ENCODE measurements around the gene KRT38. TPM values are rescaled to one million over a fixed set of nuclear protein-coding genes. Genes with fewer than 3 reads are reported as not detected.

The KRT38 gene
- total RNA-seq, 2 donors from 2014 or later, result not detected

DNA sequence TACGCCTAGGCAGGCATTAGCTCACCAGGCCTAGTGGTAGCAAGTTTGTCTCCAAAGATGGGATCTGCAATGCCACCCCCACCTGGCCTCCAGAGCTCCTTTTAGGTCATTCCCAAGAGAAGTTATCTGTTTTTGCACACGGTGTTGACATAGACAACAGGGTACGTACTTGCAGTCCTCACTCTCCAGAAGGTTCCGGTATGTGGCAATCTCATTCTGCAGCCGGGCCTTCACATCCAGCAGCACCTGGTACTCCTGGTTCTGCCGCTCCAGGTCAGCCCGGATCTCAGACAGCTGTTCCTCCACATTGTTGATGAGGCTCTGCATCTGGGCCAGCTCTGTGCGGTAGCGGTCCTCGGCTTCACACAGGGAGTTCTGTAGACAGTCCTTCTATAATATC, 33.6 kb downstream of the KRT38 start:
- Histone ChIP-seq H3K36me3 (no peaks in the 10 kb centered on the region), H3K4me1 (no peaks in the 10 kb centered on the region), H3K27me3 (no peaks in the 10 kb centered on the region), H3K4me3 (no peak overlapping the region), H3K27ac (no peak overlapping the region), H3K9me3 (no peaks in the 10 kb centered on the region)
- no peak for DNase-seq (ENCODE audit: low spot score)
- TF ChIP-seq, protein P1, sequence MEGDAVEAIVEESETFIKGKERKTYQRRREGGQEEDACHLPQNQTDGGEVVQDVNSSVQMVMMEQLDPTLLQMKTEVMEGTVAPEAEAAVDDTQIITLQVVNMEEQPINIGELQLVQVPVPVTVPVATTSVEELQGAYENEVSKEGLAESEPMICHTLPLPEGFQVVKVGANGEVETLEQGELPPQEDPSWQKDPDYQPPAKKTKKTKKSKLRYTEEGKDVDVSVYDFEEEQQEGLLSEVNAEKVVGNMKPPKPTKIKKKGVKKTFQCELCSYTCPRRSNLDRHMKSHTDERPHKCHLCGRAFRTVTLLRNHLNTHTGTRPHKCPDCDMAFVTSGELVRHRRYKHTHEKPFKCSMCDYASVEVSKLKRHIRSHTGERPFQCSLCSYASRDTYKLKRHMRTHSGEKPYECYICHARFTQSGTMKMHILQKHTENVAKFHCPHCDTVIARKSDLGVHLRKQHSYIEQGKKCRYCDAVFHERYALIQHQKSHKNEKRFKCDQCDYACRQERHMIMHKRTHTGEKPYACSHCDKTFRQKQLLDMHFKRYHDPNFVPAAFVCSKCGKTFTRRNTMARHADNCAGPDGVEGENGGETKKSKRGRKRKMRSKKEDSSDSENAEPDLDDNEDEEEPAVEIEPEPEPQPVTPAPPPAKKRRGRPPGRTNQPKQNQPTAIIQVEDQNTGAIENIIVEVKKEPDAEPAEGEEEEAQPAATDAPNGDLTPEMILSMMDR (IDR thresholded peaks at IDR 0.05), result no peak

- Histone ChIP-seq H3K9me3 (no peaks in the 10 kb centered on the region), H3K36me3 (no peaks in the 10 kb centered on the region), H3K4me3 (no peak overlapping the region), H3K27me3 (no peaks in the 10 kb centered on the region), H3K27ac (no peak overlapping the region), H3K4me1 (no peaks in the 10 kb centered on the region)
- no peak for DNase-seq (ENCODE audit: low spot score)
- TF ChIP-seq, protein P1 (IDR thresholded peaks at IDR 0.05), result no peak
Observed at GRCh38 chr17:41406205-41406604, 34.6 kb downstream of the KRT38 start.

DNA sequence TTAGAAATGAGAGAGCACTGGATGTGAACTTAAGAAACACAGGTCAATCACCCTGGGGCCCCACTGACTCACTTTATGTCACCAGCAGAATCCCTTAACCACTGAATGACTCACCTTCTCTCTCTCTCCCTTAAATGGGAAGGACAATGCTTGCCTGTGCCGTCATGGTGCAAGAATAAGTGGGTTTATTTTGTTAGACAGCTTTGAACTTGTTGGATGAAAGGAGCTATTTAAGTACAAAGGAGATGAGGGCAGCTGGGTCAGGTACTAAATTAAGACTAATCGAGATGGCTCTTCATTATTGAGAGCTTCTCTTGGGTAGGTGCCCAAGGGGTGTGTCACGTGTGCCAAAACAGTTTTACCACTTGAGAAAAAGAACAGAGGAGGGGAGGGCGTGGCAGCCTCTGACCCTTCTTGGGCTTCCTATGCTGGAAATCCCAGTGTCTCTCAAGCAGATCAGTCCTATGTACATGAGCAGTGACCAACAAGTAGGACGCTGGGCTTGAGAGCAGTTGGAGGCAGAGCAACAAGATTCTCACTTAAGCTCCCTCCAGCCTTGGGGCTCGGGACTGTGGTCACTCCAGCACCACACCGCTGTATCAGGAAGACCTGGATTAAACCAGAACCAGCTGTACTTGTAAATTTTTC, 36.6 kb downstream of the KRT38 start:
- H3K27me3 ChIP-seq, result no peaks in the 10 kb centered on the region
- H3K9me3 ChIP-seq, result no peaks in the 10 kb centered on the region
- no peak overlapping the region for H3K4me3 ChIP-seq
- TF ChIP-seq, protein P1 (IDR thresholded peaks at IDR 0.05), result no peak
- H3K4me1 ChIP-seq, result no peaks in the 10 kb centered on the region
- H3K27ac ChIP-seq, result no peak overlapping the region
- no peaks in the 10 kb centered on the region for H3K36me3 ChIP-seq
- no peak for DNase-seq (ENCODE audit: low spot score)

GRCh38 chr17:41403404-41404023, 37.3 kb downstream of the KRT38 start:
- Histone ChIP-seq H3K4me1 (no peaks in the 10 kb centered on the region), H3K4me3 (no peak overlapping the region), H3K27ac (no peak overlapping the region), H3K36me3 (no peaks in the 10 kb centered on the region), H3K9me3 (no peaks in the 10 kb centered on the region), H3K27me3 (no peaks in the 10 kb centered on the region)
- no peak for DNase-seq (ENCODE audit: low spot score)
- TF ChIP-seq, protein P1 (IDR thresholded peaks at IDR 0.05), result no peak

- Histone ChIP-seq H3K27me3 (no peaks in the 10 kb centered on the region), H3K4me1 (no peaks in the 10 kb centered on the region), H3K36me3 (no peaks in the 10 kb centered on the region), H3K9me3 (no peaks in the 10 kb centered on the region), H3K4me3 (no peak overlapping the region), H3K27ac (no peak overlapping the region)
- no peak for DNase-seq (ENCODE audit: low spot score)
- TF ChIP-seq, protein P1 (IDR thresholded peaks at IDR 0.05), result no peak
Observed at GRCh38 chr17:41402161-41402560, 38.6 kb downstream of the KRT38 start.

Data from right atrium auricular region (tissue), 2 donors.